ENCODE data around the gene GATM. TPM values are rescaled to one million over a fixed set of nuclear protein-coding genes. Genes with fewer than 3 reads are reported as not detected.

GATM gene
- total RNA-seq, 1 donor, result 0.72 TPM

- no peaks in the 10 kb centered on the region for H3K79me2 ChIP-seq (ENCODE audit: insufficient read depth, low read length)
- H3K4me1 ChIP-seq (ENCODE audit: insufficient read depth, low read length), result no peaks in the 10 kb centered on the region
- no peak overlapping the region for H3K4me2 ChIP-seq (ENCODE audit: insufficient read depth, low read length)
- no peaks in the 10 kb centered on the region for H3K27me3 ChIP-seq (ENCODE audit: insufficient read depth, low read length)
- TF ChIP-seq, protein P1, sequence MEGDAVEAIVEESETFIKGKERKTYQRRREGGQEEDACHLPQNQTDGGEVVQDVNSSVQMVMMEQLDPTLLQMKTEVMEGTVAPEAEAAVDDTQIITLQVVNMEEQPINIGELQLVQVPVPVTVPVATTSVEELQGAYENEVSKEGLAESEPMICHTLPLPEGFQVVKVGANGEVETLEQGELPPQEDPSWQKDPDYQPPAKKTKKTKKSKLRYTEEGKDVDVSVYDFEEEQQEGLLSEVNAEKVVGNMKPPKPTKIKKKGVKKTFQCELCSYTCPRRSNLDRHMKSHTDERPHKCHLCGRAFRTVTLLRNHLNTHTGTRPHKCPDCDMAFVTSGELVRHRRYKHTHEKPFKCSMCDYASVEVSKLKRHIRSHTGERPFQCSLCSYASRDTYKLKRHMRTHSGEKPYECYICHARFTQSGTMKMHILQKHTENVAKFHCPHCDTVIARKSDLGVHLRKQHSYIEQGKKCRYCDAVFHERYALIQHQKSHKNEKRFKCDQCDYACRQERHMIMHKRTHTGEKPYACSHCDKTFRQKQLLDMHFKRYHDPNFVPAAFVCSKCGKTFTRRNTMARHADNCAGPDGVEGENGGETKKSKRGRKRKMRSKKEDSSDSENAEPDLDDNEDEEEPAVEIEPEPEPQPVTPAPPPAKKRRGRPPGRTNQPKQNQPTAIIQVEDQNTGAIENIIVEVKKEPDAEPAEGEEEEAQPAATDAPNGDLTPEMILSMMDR (IDR thresholded peaks at IDR 0.05; ENCODE audit: extremely low read depth, low read depth, low read length), result no peak
- H3K27ac ChIP-seq (ENCODE audit: low read depth, low read length), result no peak overlapping the region
- H3K4me3 ChIP-seq (ENCODE audit: insufficient read depth, low read length), result no peak overlapping the region
- no peaks in the 10 kb centered on the region for H3K9me3 ChIP-seq (ENCODE audit: low read depth, low read length)
- no peaks in the 10 kb centered on the region for H3K36me3 ChIP-seq (ENCODE audit: insufficient read depth, low read length)
- H4K20me1 ChIP-seq (ENCODE audit: insufficient read depth, low read length), result no peaks in the 10 kb centered on the region
- no peak overlapping the region for H2AFZ ChIP-seq (ENCODE audit: low read length)
- DNase-seq (ENCODE audit: insufficient read length, low spot score, missing footprints), result no peak
Observed at GRCh38 chr15:45355860-45356259, 22.5 kb downstream of the GATM start.

DNA sequence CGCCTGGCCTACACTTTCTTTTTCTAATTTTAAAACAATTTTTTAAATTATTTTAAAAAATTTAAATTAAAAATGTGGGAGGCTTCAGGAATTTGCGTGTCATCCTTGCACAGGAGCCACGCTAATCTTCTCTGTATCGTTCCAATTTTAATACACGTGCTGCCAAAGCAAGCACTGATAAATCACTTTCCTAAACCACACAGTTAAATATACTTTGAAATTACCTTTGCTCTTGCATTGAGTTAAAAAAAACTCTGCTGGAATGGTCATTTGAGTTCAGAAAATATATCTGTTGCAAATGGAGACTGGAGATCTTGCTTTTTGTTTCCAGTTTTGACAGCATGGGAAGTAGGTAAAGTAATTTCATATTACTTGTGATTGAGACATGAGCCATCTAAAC, 23.6 kb downstream of the GATM start:
- no peak overlapping the region for H2AFZ ChIP-seq (ENCODE audit: low read length)
- no peak overlapping the region for H3K27ac ChIP-seq (ENCODE audit: low read depth, low read length)
- H3K4me2 ChIP-seq (ENCODE audit: insufficient read depth, low read length), result no peak overlapping the region
- H3K9me3 ChIP-seq (ENCODE audit: low read depth, low read length), result no peaks in the 10 kb centered on the region
- no peaks in the 10 kb centered on the region for H3K36me3 ChIP-seq (ENCODE audit: insufficient read depth, low read length)
- no peaks in the 10 kb centered on the region for H3K27me3 ChIP-seq (ENCODE audit: insufficient read depth, low read length)
- no peaks in the 10 kb centered on the region for H3K79me2 ChIP-seq (ENCODE audit: insufficient read depth, low read length)
- TF ChIP-seq, protein P1 (IDR thresholded peaks at IDR 0.05; ENCODE audit: extremely low read depth, low read depth, low read length), result no peak
- H3K4me3 ChIP-seq (ENCODE audit: insufficient read depth, low read length), result no peak overlapping the region
- H3K4me1 ChIP-seq (ENCODE audit: insufficient read depth, low read length), result no peaks in the 10 kb centered on the region
- no peak for DNase-seq (ENCODE audit: insufficient read length, low spot score, missing footprints)
- no peaks in the 10 kb centered on the region for H4K20me1 ChIP-seq (ENCODE audit: insufficient read depth, low read length)

GRCh38 chr15:45351227-45351626, 27.1 kb downstream of the GATM start:
- Histone ChIP-seq H2AFZ (ENCODE audit: low read length) (no peak overlapping the region), H3K36me3 (ENCODE audit: insufficient read depth, low read length) (no peaks in the 10 kb centered on the region), H3K4me2 (ENCODE audit: insufficient read depth, low read length) (no peak overlapping the region), H3K9me3 (ENCODE audit: low read depth, low read length) (no peaks in the 10 kb centered on the region), H3K27me3 (ENCODE audit: insufficient read depth, low read length) (no peaks in the 10 kb centered on the region), H3K4me1 (ENCODE audit: insufficient read depth, low read length) (no peaks in the 10 kb centered on the region), H3K79me2 (ENCODE audit: insufficient read depth, low read length) (no peaks in the 10 kb centered on the region), H3K27ac (ENCODE audit: low read depth, low read length) (no peak overlapping the region), H3K4me3 (ENCODE audit: insufficient read depth, low read length) (no peak overlapping the region), H4K20me1 (ENCODE audit: insufficient read depth, low read length) (no peaks in the 10 kb centered on the region)
- no peak for DNase-seq (ENCODE audit: insufficient read length, low spot score, missing footprints)
- TF ChIP-seq, protein P1 (IDR thresholded peaks at IDR 0.05; ENCODE audit: extremely low read depth, low read depth, low read length), result no peak

- no peaks in the 10 kb centered on the region for H3K27me3 ChIP-seq (ENCODE audit: insufficient read depth, low read length)
- H3K4me1 ChIP-seq (ENCODE audit: insufficient read depth, low read length), result no peaks in the 10 kb centered on the region
- DNase-seq (ENCODE audit: insufficient read length, low spot score, missing footprints), result no peak
Observed at GRCh38 chr15:45349623-45350022, 28.7 kb downstream of the GATM start.

More at GRCh38 chr15:45349623-45350022, 28.7 kb downstream of the GATM start:
- no peak overlapping the region for H3K27ac ChIP-seq (ENCODE audit: low read depth, low read length)
- no peaks in the 10 kb centered on the region for H3K9me3 ChIP-seq (ENCODE audit: low read depth, low read length)
- TF ChIP-seq, protein P1 (IDR thresholded peaks at IDR 0.05; ENCODE audit: extremely low read depth, low read depth, low read length), result no peak
- no peak overlapping the region for H3K4me3 ChIP-seq (ENCODE audit: insufficient read depth, low read length)
- no peak overlapping the region for H2AFZ ChIP-seq (ENCODE audit: low read length)
- no peaks in the 10 kb centered on the region for H4K20me1 ChIP-seq (ENCODE audit: insufficient read depth, low read length)
- no peaks in the 10 kb centered on the region for H3K79me2 ChIP-seq (ENCODE audit: insufficient read depth, low read length)
- no peaks in the 10 kb centered on the region for H3K36me3 ChIP-seq (ENCODE audit: insufficient read depth, low read length)
- H3K4me2 ChIP-seq (ENCODE audit: insufficient read depth, low read length), result no peak overlapping the region
